ENCODE measurements around the gene MIOX.

DNA sequence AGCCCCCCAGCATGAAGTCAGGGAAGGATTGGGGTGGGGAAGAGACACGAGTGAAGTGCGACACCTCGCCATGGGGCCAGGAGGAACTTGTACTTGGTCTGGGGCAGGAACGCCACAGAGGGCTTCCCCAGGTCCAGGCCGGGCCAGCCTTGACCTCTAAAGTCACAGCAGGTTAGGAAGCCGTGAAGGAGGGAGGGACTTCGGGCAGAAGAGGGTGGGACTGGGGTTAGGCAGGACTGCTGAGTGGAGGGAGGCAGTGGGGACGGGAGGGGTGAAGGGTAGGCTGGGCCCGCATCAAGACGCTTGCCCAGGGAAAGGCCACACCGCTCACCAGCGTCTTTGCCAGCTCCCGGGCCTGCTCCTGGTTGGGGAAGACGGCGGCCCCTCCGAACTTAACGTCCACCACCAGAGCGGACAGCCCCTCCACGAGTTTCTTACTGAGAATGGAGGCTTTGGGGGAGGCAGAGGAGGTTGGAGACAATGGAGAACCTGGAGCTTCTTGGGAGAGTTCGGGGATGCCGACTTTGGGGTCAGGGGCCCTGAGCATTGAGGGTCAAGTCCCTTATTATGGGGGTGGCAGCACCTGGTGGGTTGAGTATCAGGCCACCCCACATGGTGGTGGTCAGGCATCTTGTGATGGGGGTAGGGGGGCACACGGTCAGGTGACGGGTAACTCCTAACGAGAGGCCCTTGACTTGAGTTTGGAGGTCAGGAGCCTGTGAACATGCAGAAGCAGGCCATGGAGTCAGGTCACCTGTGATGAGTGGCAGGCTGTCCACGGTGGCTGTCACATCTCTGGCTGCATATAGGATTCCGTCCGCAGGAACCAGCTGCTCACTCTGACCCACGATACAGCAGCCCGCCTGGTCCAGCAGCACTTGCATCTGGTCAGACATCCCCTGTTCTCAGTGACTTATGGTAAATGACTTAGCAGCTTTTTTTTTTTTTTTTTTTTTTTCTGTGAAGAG, 40.5 kb downstream of the MIOX start:
- TF ChIP-seq, protein P1, sequence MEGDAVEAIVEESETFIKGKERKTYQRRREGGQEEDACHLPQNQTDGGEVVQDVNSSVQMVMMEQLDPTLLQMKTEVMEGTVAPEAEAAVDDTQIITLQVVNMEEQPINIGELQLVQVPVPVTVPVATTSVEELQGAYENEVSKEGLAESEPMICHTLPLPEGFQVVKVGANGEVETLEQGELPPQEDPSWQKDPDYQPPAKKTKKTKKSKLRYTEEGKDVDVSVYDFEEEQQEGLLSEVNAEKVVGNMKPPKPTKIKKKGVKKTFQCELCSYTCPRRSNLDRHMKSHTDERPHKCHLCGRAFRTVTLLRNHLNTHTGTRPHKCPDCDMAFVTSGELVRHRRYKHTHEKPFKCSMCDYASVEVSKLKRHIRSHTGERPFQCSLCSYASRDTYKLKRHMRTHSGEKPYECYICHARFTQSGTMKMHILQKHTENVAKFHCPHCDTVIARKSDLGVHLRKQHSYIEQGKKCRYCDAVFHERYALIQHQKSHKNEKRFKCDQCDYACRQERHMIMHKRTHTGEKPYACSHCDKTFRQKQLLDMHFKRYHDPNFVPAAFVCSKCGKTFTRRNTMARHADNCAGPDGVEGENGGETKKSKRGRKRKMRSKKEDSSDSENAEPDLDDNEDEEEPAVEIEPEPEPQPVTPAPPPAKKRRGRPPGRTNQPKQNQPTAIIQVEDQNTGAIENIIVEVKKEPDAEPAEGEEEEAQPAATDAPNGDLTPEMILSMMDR (conservative IDR thresholded peaks at IDR 0.05): no peak
- no peak for TF ChIP-seq EZH2 (IDR thresholded peaks at IDR 0.05; ENCODE audit: low read depth)

Data from PC-9 (cell line).